Measurements from ENCODE around the gene PSMG1.

GRCh38 chr21:39153842-39154241 lies 29.4 kb downstream of the PSMG1 start:
- TF ChIP-seq CTCF (IDR thresholded peaks at IDR 0.05; ENCODE audit: poor library complexity): no peak
- no peak for TF ChIP-seq EZH2phosphoT487 (IDR thresholded peaks at IDR 0.05; ENCODE audit: low read depth, severe bottlenecking, unreplicated experiment)
- no peak for TF ChIP-seq EZH2 (IDR thresholded peaks at IDR 0.05; ENCODE audit: borderline replicate concordance)

Data from hepatocyte (in vitro differentiated cells).